Tibial nerve (tissue), 4 donors: ENCODE measurements around the gene PPIL4. TPM values are rescaled to one million over a fixed set of nuclear protein-coding genes. Genes with fewer than 3 reads are reported as not detected.

Experiments
- DNase-seq, 2 donors: peaks; one replicate each; pipeline ENCODE4 v3.0.0-alpha.2; 2019; ENCODE audit warnings: low spot score in 2 of 2
- H3K27ac ChIP-seq, 4 donors: fragments of 200-600 bp; sonication (generic) in 3 of 4; one replicate each; pipeline ENCODE4 v1.5.1; 2017 to 2019; ENCODE audit warnings: mild to moderate bottlenecking in 1 of 4
- H3K27me3 ChIP-seq, 2 donors: fragments of 200-600 bp; sonication (generic) in 1 of 2; one replicate each; pipeline versions ENCODE4 v1.5.1 to v1.6.0; 2017 to 2019
- H3K36me3 ChIP-seq, 3 donors: fragments of 200-600 bp; sonication (generic); one replicate each; pipeline ENCODE4 v1.5.1; 2018 to 2019
- H3K4me1 ChIP-seq, 4 donors: fragments of 200-600 bp; sonication (generic) in 3 of 4; one replicate each; pipeline ENCODE4 v1.5.1; 2017 to 2019
- H3K4me3 ChIP-seq, 4 donors: fragments of 200-600 bp; sonication (generic) in 3 of 4; one replicate each; pipeline ENCODE4 v1.5.1; 2017 to 2019; ENCODE audit warnings: mild to moderate bottlenecking in 1 of 4, moderate library complexity in 1 of 4
- H3K9me3 ChIP-seq, 4 donors: fragments of 200-600 bp; sonication (generic) in 3 of 4; one replicate each; pipeline ENCODE4 v1.5.1; 2017 to 2019
- EP300 ChIP-seq, 2 donors: sonication (generic); formaldehyde crosslinking; IDR thresholded peaks; one replicate each; pipeline ENCODE4 v1.6.1; 2017; ENCODE audit warnings: antibody characterized with exemption in 2 of 2, mild to moderate bottlenecking in 1 of 2
- POLR2A ChIP-seq, 2 donors: fragments of 450-650 bp; IDR thresholded peaks; one replicate each; pipeline ENCODE4 v1.6.1; 2017; ENCODE audit warnings: antibody characterized with exemption in 2 of 2, mild to moderate bottlenecking in 2 of 2, moderate library complexity in 2 of 2
- WGBS, 2 donors: methylation state at CpG; one replicate each; pipeline ENCODE4 v1.1.5; 2018; 5-methylcytosine and 5-hydroxymethylcytosine counted together
- total RNA-seq, 4 donors: library from RNA; depleted of rRNA; stranded (reverse); fragments of >200 nt; gene quantifications; one replicate each; pipeline ENCODE4 v1.1.0, GENCODE V29; 2016
- TF ChIP-seq, protein P1 (sequence below), 5 experiments: fragments of 200-600 bp in 3 of 5; fragments of 450-650 bp in 2 of 5; sonication (generic) in 3 of 5; IDR thresholded peaks; one replicate each; pipeline ENCODE4 v1.5.1; 2016 to 2019; ENCODE audit warnings: antibody characterized with exemption in 5 of 5, mild to moderate bottlenecking in 3 of 5, moderate library complexity in 2 of 5

The PPIL4 gene
- total RNA-seq, 4 donors from 2014 or later: 25.8 to 41.0 (median 31.5) TPM

DNA sequence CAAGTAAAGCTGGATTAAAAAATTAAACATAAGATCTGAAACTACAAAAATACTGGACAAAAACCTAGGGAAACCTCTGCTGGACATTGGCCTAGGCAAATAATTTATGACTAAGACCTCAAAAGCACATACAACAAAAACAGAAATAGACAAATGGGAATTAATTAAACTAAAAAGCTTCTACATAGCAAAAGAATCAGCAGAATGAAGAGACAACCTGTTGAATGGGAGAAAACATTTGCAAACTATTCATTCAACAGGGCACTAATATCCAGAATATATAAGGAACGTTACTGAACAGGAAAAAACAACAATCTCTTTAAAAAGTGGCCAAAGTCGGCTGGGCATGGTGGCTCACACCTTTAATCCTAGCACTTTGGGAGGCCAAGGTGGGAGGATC is 13.5 kb upstream of the PPIL4 start:
- Histone ChIP-seq H3K27me3 (no peaks in the 10 kb centered on the region), H3K4me3 (no peak overlapping the region), H3K36me3 (no peaks in the 10 kb centered on the region), H3K4me1 (peaks cover 0 to 2% (median 0%) of the 10 kb centered on the region in 4 donors), H3K9me3 (no peaks in the 10 kb centered on the region), H3K27ac (no peak overlapping the region)
- no peak for TF ChIP-seq POLR2A (IDR thresholded peaks at IDR 0.05)
- TF ChIP-seq, protein P1, sequence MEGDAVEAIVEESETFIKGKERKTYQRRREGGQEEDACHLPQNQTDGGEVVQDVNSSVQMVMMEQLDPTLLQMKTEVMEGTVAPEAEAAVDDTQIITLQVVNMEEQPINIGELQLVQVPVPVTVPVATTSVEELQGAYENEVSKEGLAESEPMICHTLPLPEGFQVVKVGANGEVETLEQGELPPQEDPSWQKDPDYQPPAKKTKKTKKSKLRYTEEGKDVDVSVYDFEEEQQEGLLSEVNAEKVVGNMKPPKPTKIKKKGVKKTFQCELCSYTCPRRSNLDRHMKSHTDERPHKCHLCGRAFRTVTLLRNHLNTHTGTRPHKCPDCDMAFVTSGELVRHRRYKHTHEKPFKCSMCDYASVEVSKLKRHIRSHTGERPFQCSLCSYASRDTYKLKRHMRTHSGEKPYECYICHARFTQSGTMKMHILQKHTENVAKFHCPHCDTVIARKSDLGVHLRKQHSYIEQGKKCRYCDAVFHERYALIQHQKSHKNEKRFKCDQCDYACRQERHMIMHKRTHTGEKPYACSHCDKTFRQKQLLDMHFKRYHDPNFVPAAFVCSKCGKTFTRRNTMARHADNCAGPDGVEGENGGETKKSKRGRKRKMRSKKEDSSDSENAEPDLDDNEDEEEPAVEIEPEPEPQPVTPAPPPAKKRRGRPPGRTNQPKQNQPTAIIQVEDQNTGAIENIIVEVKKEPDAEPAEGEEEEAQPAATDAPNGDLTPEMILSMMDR (IDR thresholded peaks at IDR 0.05): no peak
- no peak for TF ChIP-seq EP300 (IDR thresholded peaks at IDR 0.05)
- WGBS, 2 donors: 64 to 77% methylated on average over 2 of the region's 2 CpGs
- no peak for DNase-seq

DNA sequence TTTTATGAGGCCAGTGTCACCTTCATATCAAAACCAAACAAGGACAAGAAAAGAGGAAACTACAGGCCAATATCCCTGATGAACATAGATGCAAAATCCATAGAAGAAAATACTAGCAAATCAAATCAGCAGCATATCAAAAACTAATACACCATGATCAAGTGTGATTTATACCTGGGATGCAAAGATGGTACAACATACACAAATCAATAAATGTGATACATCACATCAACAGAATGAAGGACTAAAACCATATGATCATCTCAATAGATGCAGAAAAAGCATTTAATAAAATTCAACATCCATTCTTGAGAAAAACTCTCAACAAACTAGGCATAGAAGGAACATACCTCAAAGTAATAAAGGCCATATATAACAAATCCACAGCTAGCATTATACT is 12.2 kb upstream of the PPIL4 start:
- Histone ChIP-seq H3K9me3 (no peaks in the 10 kb centered on the region), H3K4me1 (no peaks in the 10 kb centered on the region), H3K27me3 (no peaks in the 10 kb centered on the region), H3K4me3 (no peak overlapping the region), H3K36me3 (no peaks in the 10 kb centered on the region), H3K27ac (no peak overlapping the region)
- DNase-seq: no peak
- TF ChIP-seq, protein P1 (IDR thresholded peaks at IDR 0.05): no peak
- no peak for TF ChIP-seq EP300 (IDR thresholded peaks at IDR 0.05)
- TF ChIP-seq POLR2A (IDR thresholded peaks at IDR 0.05): no peak

DNA sequence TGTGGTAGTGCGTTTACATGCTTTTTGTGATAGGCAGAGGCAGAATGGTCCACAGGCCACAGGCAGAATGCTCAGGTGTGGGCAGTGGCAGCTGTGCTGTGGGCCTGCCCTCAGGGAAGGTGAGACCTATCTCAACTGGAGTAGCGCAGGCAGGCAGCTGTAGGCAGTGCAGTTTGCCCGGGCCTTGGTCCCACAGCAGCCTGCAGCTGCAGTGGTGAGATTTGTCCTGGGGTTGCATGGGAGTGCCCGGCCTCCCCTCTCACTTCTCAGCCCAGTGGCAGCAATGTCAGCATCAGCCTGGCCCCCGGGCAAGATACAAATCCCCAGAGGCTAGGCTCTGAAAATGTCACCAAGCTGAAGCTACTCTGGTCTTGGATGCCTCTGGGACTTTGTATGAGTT is 6.1 kb upstream of the PPIL4 start:
- 72 to 79% methylated on average over 4 to 5 of the region's 5 CpGs for WGBS, 2 donors
- peaks cover 0 to under 1% (median 0%) of the 10 kb centered on the region in 4 donors for H3K4me1 ChIP-seq
- no peaks in the 10 kb centered on the region for H3K36me3 ChIP-seq
- H3K27ac ChIP-seq: no peak overlapping the region
- no peak for DNase-seq
- no peaks in the 10 kb centered on the region for H3K9me3 ChIP-seq
- TF ChIP-seq, protein P1 (IDR thresholded peaks at IDR 0.05): no peak
- TF ChIP-seq POLR2A (IDR thresholded peaks at IDR 0.05): no peak
- no peak for TF ChIP-seq EP300 (IDR thresholded peaks at IDR 0.05)
- H3K27me3 ChIP-seq: no peaks in the 10 kb centered on the region
- H3K4me3 ChIP-seq: no peak overlapping the region

GRCh38 chr6:149545258-149545753 is 537 bp downstream of the PPIL4 start:
- peak overlapping the region; percentile 64 to 96 (median 72) for H3K4me3 ChIP-seq
- H3K27ac ChIP-seq: peak overlapping the region; percentile 92 to 99 (median 96)
- WGBS, 2 donors: 1% methylated on average over 16 of the region's 16 CpGs
- TF ChIP-seq, protein P1 (IDR thresholded peaks at IDR 0.05): peak in 1 of 5 experiments; percentile 8
- no peak for TF ChIP-seq POLR2A (IDR thresholded peaks at IDR 0.05)
- peaks cover 0 to 49% (median 19%) of the 10 kb centered on the region in 4 donors for H3K4me1 ChIP-seq
- H3K27me3 ChIP-seq: no peaks in the 10 kb centered on the region
- DNase-seq: peak in 1 of 2 donors; percentile 56
- H3K9me3 ChIP-seq: no peaks in the 10 kb centered on the region
- peaks cover 0 to 6% (median 0%) of the 10 kb centered on the region in 3 donors for H3K36me3 ChIP-seq

DNA sequence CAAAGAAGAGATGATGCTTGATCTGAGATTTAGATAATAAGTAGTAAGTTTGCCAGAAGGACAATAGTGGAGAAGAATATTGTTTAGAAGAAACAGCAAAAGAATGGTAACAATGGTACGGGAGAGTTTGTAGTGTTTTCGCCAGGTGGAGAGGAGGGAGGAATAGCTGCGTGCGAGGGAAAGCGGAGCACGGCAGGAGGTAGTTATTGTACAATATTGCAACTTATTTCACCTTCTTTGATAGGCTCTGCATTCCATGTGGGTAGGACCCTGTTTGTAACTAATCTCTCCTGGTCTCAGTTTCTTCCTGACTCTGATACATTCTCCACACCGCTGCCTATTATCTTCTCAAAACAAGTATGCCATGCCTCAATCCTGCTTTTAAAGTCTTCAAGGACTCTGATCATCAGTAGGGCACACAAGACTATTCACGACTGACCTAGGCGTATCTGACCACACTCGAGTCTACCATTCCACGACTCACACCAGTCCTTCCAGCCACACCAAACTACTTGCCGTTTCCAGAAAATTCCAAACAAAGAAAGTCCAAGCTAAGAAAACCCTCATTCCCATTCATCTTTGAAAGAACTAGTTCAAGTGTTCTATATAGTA is 1.1 kb downstream of the PPIL4 start:
- Histone ChIP-seq H3K27ac (peak overlapping the region; percentile 92 to 99 (median 96)), H3K4me3 (peak overlapping the region; percentile 64 to 96 (median 72)), H3K27me3 (no peaks in the 10 kb centered on the region), H3K9me3 (no peaks in the 10 kb centered on the region), H3K4me1 (peaks cover 0 to 49% (median 19%) of the 10 kb centered on the region in 4 donors), H3K36me3 (peaks cover 0 to 12% (median 0%) of the 10 kb centered on the region in 3 donors)
- WGBS, 2 donors: 27 to 32% methylated on average over 12 of the region's 12 CpGs
- no peak for DNase-seq
- TF ChIP-seq POLR2A (IDR thresholded peaks at IDR 0.05) (no peak), EP300 (IDR thresholded peaks at IDR 0.05) (no peak)
- TF ChIP-seq, protein P1 (IDR thresholded peaks at IDR 0.05): no peak
